Right lobe of liver (tissue), 6 donors: Measurements from ENCODE around the gene POLQ. TPM values are rescaled to one million over a fixed set of nuclear protein-coding genes. Genes with fewer than 3 reads are reported as not detected.

Experiments used
- ATAC-seq, 4 donors: fragments of 200-7000 bp; cut with Tn5 transposase; one replicate each; pipeline ENCODE4 v1.9.1; 2020; ENCODE audit warnings: mild to moderate bottlenecking in 4 of 4, moderate library complexity in 4 of 4
- DNase-seq, 3 donors: peaks; one replicate each; pipeline ENCODE4 v3.0.0-alpha.2; 2020
- H3K27ac ChIP-seq, 3 donors: fragments of 200-600 bp; one replicate each; pipeline ENCODE4 v1.8.0; 2022
- H3K27me3 ChIP-seq, 2 donors: fragments of 200-600 bp; one replicate each; pipeline ENCODE4 v1.8.0; 2022
- H3K36me3 ChIP-seq, 4 donors: fragments of 200-600 bp; sonication (generic) in 1 of 4; one replicate each; pipeline versions ENCODE4 v1.5.1 to v1.8.0; 2017 to 2022; ENCODE audit warnings: control low read depth in 1 of 4
- H3K4me1 ChIP-seq, 4 donors: fragments of 200-600 bp; sonication (generic) in 1 of 4; one replicate each; pipeline versions ENCODE4 v1.5.1 to v1.8.0; 2017 to 2022; ENCODE audit warnings: control low read depth in 1 of 4
- H3K4me3 ChIP-seq, 3 donors: fragments of 200-600 bp; one replicate each; pipeline ENCODE4 v1.8.0; 2022
- H3K9me3 ChIP-seq, 4 donors: fragments of 200-600 bp; sonication (generic) in 1 of 4; one replicate each; pipeline versions ENCODE4 v1.5.1 to v1.8.0; 2017 to 2022; ENCODE audit warnings: control low read depth in 1 of 4
- CTCF ChIP-seq, 4 donors: fragments of 200-600 bp in 3 of 4; fragments of 450-650 bp in 1 of 4; IDR thresholded peaks; one replicate each; pipeline versions ENCODE4 v1.5.1 to v1.8.0; 2016 to 2022; ENCODE audit warnings: antibody characterized with exemption in 4 of 4, mild to moderate bottlenecking in 2 of 4
- POLR2A ChIP-seq: fragments of 450-650 bp; IDR thresholded peaks from one replicate; pipeline ENCODE4 v1.6.1; 2017; ENCODE audit warnings: antibody characterized with exemption, mild to moderate bottlenecking
- WGBS: methylation state at CpG from one replicate; pipeline ENCODE4 v1.1.6; 2018; ENCODE audit warnings: low coverage, low lambda C conversion rate; ENCODE audit not compliant: insufficient coverage; ENCODE audit errors: missing lambda C conversion rate; 5-methylcytosine and 5-hydroxymethylcytosine counted together
- intact Hi-C, 2 donors: fragments of 100-400 bp; cut with DNase I; formaldehyde crosslinking; loops; one replicate each; pipeline versions ENCODE4 v1.11.2 to v1.14.1; 2022
- total RNA-seq, 6 experiments: library from RNA; depleted of rRNA in 2 of 6; stranded (reverse); fragments of >200 nt in 2 of 6; fragmentation: NEBNext Ultra II Directional in 3 of 6; extraction: Animal tissue kit (Norgen Biotek cat#: 25700) in 3 of 6; gene quantifications; one replicate each; pipeline versions ENCODE4 v1.1.0 to v1.2.4, GENCODE V29; 2016 to 2023
- donor health status: DM: no; HTN: yes; CAD: no.
- donor health status: DM: no; HTN: no; CAD: no.
- donor health status: DM: no; HTN: no; CAD: no.
- donor health status: DM: no; HTN: yes; CAD: no.
- donor health status: DM: no; HTN: yes; CAD: no.

Gene POLQ
- total RNA-seq, 6 experiments from 2014 or later: 0.02 to 1.2 (median 0.23) TPM

GRCh38 chr3:121488628-121489027 lies 57.2 kb downstream of the POLQ start:
- 82% methylated on average over 2 of the region's 2 CpGs for WGBS
- TF ChIP-seq CTCF (IDR thresholded peaks at IDR 0.05): no peak
- TF ChIP-seq POLR2A: no peak
- no peak overlapping the region for H3K4me3 ChIP-seq
- no peaks in the 10 kb centered on the region for H3K4me1 ChIP-seq
- ATAC-seq (no peak), DNase-seq (no peak)
- H3K27ac ChIP-seq: no peak overlapping the region
- H3K9me3 ChIP-seq: no peaks in the 10 kb centered on the region
- H3K27me3 ChIP-seq: no peaks in the 10 kb centered on the region
- intact Hi-C loops: no loop called here
- H3K36me3 ChIP-seq: no peaks in the 10 kb centered on the region

GRCh38 chr3:121483290-121483689 lies 62.5 kb downstream of the POLQ start:
- H3K27ac ChIP-seq: no peak overlapping the region
- H3K9me3 ChIP-seq: no peaks in the 10 kb centered on the region
- 86% methylated on average over 1 of the region's 1 CpG for WGBS
- H3K4me1 ChIP-seq: no peaks in the 10 kb centered on the region
- ATAC-seq: no peak
- no peak for DNase-seq
- TF ChIP-seq CTCF (IDR thresholded peaks at IDR 0.05): no peak
- TF ChIP-seq POLR2A: no peak
- H3K27me3 ChIP-seq: no peaks in the 10 kb centered on the region
- no peaks in the 10 kb centered on the region for H3K36me3 ChIP-seq
- intact Hi-C loops: no loop called here
- H3K4me3 ChIP-seq: no peak overlapping the region

- no peak for TF ChIP-seq CTCF (IDR thresholded peaks at IDR 0.05)
- TF ChIP-seq POLR2A: no peak
- Histone ChIP-seq H3K36me3 (no peaks in the 10 kb centered on the region), H3K4me1 (no peaks in the 10 kb centered on the region), H3K9me3 (no peaks in the 10 kb centered on the region), H3K27me3 (no peaks in the 10 kb centered on the region), H3K4me3 (no peak overlapping the region), H3K27ac (no peak overlapping the region)
- ATAC-seq (no peak), DNase-seq (no peak)
- intact Hi-C loops: no loop called here
- WGBS: 100% methylated on average over 1 of the region's 1 CpG
These were observed 63.1 kb downstream of the POLQ start for GRCh38 chr3:121482660-121483059.

- ATAC-seq (no peak), DNase-seq (no peak)
- TF ChIP-seq CTCF (IDR thresholded peaks at IDR 0.05) (no peak), POLR2A (no peak)
- no peaks in the 10 kb centered on the region for H3K4me1 ChIP-seq
- H3K27ac ChIP-seq: no peak overlapping the region
- H3K4me3 ChIP-seq: no peak overlapping the region
- WGBS: 92% methylated on average over 3 of the region's 3 CpGs
- H3K36me3 ChIP-seq: no peaks in the 10 kb centered on the region
- H3K27me3 ChIP-seq: no peaks in the 10 kb centered on the region
- no peaks in the 10 kb centered on the region for H3K9me3 ChIP-seq
- intact Hi-C loops: no loop called here
These were observed 64.5 kb downstream of the POLQ start for GRCh38 chr3:121481106-121481880.
